Dendritic cell treated with granulocyte-macrophage colony-stimulating factor and Interleukin-4, amounts not matched to agents 40 ng/mL and 50 ng/mL, for 4 days (primary cell): Measurements from ENCODE around the gene FOXJ2.
"Not testable (repeated sequence)": the region's sequence is repeated elsewhere in the genome, so short reads cannot be mapped to it uniquely, and the experiment has no call there.

ENCODE experiments used
- H3K27ac Mint-ChIP-seq: one replicate; pipeline ENCODE4 v1.8.0; 2022; ENCODE audit warnings: mild to moderate bottlenecking, mixed read lengths
- H3K27me3 Mint-ChIP-seq: one replicate; pipeline ENCODE4 v1.8.0; 2022; ENCODE audit warnings: mild to moderate bottlenecking, mixed read lengths
- H3K36me3 Mint-ChIP-seq: one replicate; pipeline ENCODE4 v1.8.0; 2022; ENCODE audit warnings: low read depth, mixed read lengths
- H3K4me1 Mint-ChIP-seq: one replicate; pipeline ENCODE4 v1.8.0; 2022; ENCODE audit warnings: low read depth, mixed read lengths
- H3K4me3 Mint-ChIP-seq: one replicate; pipeline ENCODE4 v1.8.0; 2022; ENCODE audit warnings: mild to moderate bottlenecking, moderate library complexity, mixed read lengths
- H3K9me3 Mint-ChIP-seq: one replicate; pipeline ENCODE4 v1.8.0; 2022; ENCODE audit warnings: mixed read lengths
- intact Hi-C: fragments of 100-400 bp; cut with micrococcal nuclease; formaldehyde crosslinking; loops from one replicate; pipeline ENCODE4 v1.15.0; 2022

The FOXJ2 gene

GRCh38 chr12:8012651-8013309 is 19.7 kb upstream of the FOXJ2 start:
- intact Hi-C loops = no loop called here
- peaks cover 5% of the 10 kb centered on the region for H3K4me1 Mint-ChIP-seq
- no peak overlapping the region for H3K27ac Mint-ChIP-seq
- no peaks in the 10 kb centered on the region for H3K9me3 Mint-ChIP-seq
- no peaks in the 10 kb centered on the region for H3K36me3 Mint-ChIP-seq
- H3K27me3 Mint-ChIP-seq = peaks cover 13% of the 10 kb centered on the region
- H3K4me3 Mint-ChIP-seq = no peak overlapping the region

GRCh38 chr12:8014836-8015235 is 17.7 kb upstream of the FOXJ2 start:
- peaks cover 14% of the 10 kb centered on the region for H3K4me1 Mint-ChIP-seq
- H3K4me3 Mint-ChIP-seq = no peak overlapping the region
- no peaks in the 10 kb centered on the region for H3K36me3 Mint-ChIP-seq
- H3K27ac Mint-ChIP-seq = no peak overlapping the region
- peaks cover 32% of the 10 kb centered on the region for H3K27me3 Mint-ChIP-seq
- intact Hi-C loops = no loop called here
- no peaks in the 10 kb centered on the region for H3K9me3 Mint-ChIP-seq

GRCh38 chr12:8018213-8018612 is 14.3 kb upstream of the FOXJ2 start:
- H3K36me3 Mint-ChIP-seq, H3K9me3 Mint-ChIP-seq, intact Hi-C loops, H3K4me3 Mint-ChIP-seq, H3K27ac Mint-ChIP-seq, H3K4me1 Mint-ChIP-seq: not testable (repeated sequence)
- H3K27me3 Mint-ChIP-seq = peaks cover 39% of the 10 kb centered on the region

GRCh38 chr12:8018666-8019581 is 13.6 kb upstream of the FOXJ2 start:
- Mint-ChIP-seq H3K4me1 (peaks cover 9% of the 10 kb centered on the region), H3K27ac (no peak overlapping the region), H3K27me3 (peaks cover 39% of the 10 kb centered on the region), H3K4me3 (peak overlapping the region; percentile 40), H3K9me3 (no peaks in the 10 kb centered on the region), H3K36me3 (no peaks in the 10 kb centered on the region)
- intact Hi-C loops = no loop called here

GRCh38 chr12:8026291-8026900 is 6.1 kb upstream of the FOXJ2 start:
- Mint-ChIP-seq H3K27me3 (no peaks in the 10 kb centered on the region), H3K27ac (peak overlapping the region; percentile 100), H3K36me3 (peaks cover 11% of the 10 kb centered on the region), H3K9me3 (no peaks in the 10 kb centered on the region), H3K4me3 (peak overlapping the region; percentile 96), H3K4me1 (peaks cover 4% of the 10 kb centered on the region)
- intact Hi-C loops = no loop called here

GRCh38 chr12:8027856-8028255 is 4.7 kb upstream of the FOXJ2 start:
- H3K27ac Mint-ChIP-seq = peak overlapping the region; percentile 100
- no peaks in the 10 kb centered on the region for H3K9me3 Mint-ChIP-seq
- H3K4me3 Mint-ChIP-seq = peak overlapping the region; percentile 23
- H3K36me3 Mint-ChIP-seq = peaks cover 14% of the 10 kb centered on the region
- H3K27me3 Mint-ChIP-seq = no peaks in the 10 kb centered on the region
- peaks cover 4% of the 10 kb centered on the region for H3K4me1 Mint-ChIP-seq
- intact Hi-C loops = no loop called here

GRCh38 chr12:8028267-8028666 is 4.2 kb upstream of the FOXJ2 start:
- Mint-ChIP-seq H3K27me3 (no peaks in the 10 kb centered on the region), H3K36me3 (peaks cover 18% of the 10 kb centered on the region), H3K4me1 (peaks cover 6% of the 10 kb centered on the region), H3K27ac (no peak overlapping the region), H3K9me3 (no peaks in the 10 kb centered on the region), H3K4me3 (no peak overlapping the region)
- intact Hi-C loops = no loop called here

- Mint-ChIP-seq H3K9me3 (no peaks in the 10 kb centered on the region), H3K36me3 (peaks cover 33% of the 10 kb centered on the region), H3K4me3 (no peak overlapping the region), H3K27ac (no peak overlapping the region), H3K4me1 (peaks cover 26% of the 10 kb centered on the region), H3K27me3 (no peaks in the 10 kb centered on the region)
- intact Hi-C loops = loop anchor here (5.0 kb wide), 1 partner anchor 52 kb away; the partner anchor contains the start of gene NECAP1
Observed at GRCh38 chr12:8030189-8030588, 2.3 kb upstream of the FOXJ2 start.

- H3K27ac Mint-ChIP-seq, H3K27me3 Mint-ChIP-seq, H3K4me3 Mint-ChIP-seq, H3K9me3 Mint-ChIP-seq: not testable (repeated sequence)
- Mint-ChIP-seq H3K4me1 (peaks cover 34% of the 10 kb centered on the region), H3K36me3 (peaks cover 35% of the 10 kb centered on the region)
- intact Hi-C loops = loop anchor here (5.0 kb wide), 1 partner anchor 51 kb away; the partner anchor contains the start of gene NECAP1
Observed at GRCh38 chr12:8031017-8031416, 1.5 kb upstream of the FOXJ2 start.

- Mint-ChIP-seq H3K9me3 (no peaks in the 10 kb centered on the region), H3K27ac (peak overlapping the region; percentile 90), H3K4me3 (peak overlapping the region; percentile 87), H3K4me1 (peaks cover 42% of the 10 kb centered on the region), H3K27me3 (no peaks in the 10 kb centered on the region), H3K36me3 (peaks cover 33% of the 10 kb centered on the region)
- intact Hi-C loops = loop anchor here (5.0 kb wide), 1 partner anchor 50 kb away; the partner anchor contains the start of gene NECAP1
Observed at GRCh38 chr12:8031872-8032241, 659 bp upstream of the FOXJ2 start.

GRCh38 chr12:8033153-8034044 is 883 bp downstream of the FOXJ2 start:
- H3K36me3 Mint-ChIP-seq = peaks cover 39% of the 10 kb centered on the region
- H3K27ac Mint-ChIP-seq = peak overlapping the region; percentile 90
- intact Hi-C loops = loop anchor here (5.0 kb wide), 1 partner anchor 49 kb away; the partner anchor contains the start of gene NECAP1
- no peaks in the 10 kb centered on the region for H3K9me3 Mint-ChIP-seq
- no peaks in the 10 kb centered on the region for H3K27me3 Mint-ChIP-seq
- H3K4me1 Mint-ChIP-seq = peaks cover 54% of the 10 kb centered on the region
- peak overlapping the region; percentile 87 for H3K4me3 Mint-ChIP-seq

GRCh38 chr12:8034802-8035201 is 2.3 kb downstream of the FOXJ2 start:
- intact Hi-C loops = loop anchor here (5.0 kb wide), 1 partner anchor 47 kb away; the partner anchor contains the start of gene NECAP1
- H3K4me3 Mint-ChIP-seq = peak overlapping the region; percentile 87
- H3K27ac Mint-ChIP-seq = peak overlapping the region; percentile 65
- H3K27me3 Mint-ChIP-seq = no peaks in the 10 kb centered on the region
- H3K9me3 Mint-ChIP-seq = no peaks in the 10 kb centered on the region
- peaks cover 48% of the 10 kb centered on the region for H3K36me3 Mint-ChIP-seq
- H3K4me1 Mint-ChIP-seq = peaks cover 68% of the 10 kb centered on the region

GRCh38 chr12:8035440-8036010 is 3.0 kb downstream of the FOXJ2 start:
- peaks cover 55% of the 10 kb centered on the region for H3K36me3 Mint-ChIP-seq
- peak overlapping the region; percentile 65 for H3K27ac Mint-ChIP-seq
- peak overlapping the region; percentile 87 for H3K4me3 Mint-ChIP-seq
- intact Hi-C loops = no loop called here
- H3K4me1 Mint-ChIP-seq = peaks cover 69% of the 10 kb centered on the region
- no peaks in the 10 kb centered on the region for H3K9me3 Mint-ChIP-seq
- no peaks in the 10 kb centered on the region for H3K27me3 Mint-ChIP-seq
